NAMALWA (cell line): Measurements from ENCODE around the gene ZNF641.
"Not testable (repeated sequence)": the region's sequence is repeated elsewhere in the genome, so short reads cannot be mapped to it uniquely, and the experiment has no call there.

Experiments used
- DNase-seq: peaks from one replicate; pipeline ENCODE4 v3.0.0-alpha.2; 2015; ENCODE audit warnings: low spot score

The ZNF641 gene

DNA sequence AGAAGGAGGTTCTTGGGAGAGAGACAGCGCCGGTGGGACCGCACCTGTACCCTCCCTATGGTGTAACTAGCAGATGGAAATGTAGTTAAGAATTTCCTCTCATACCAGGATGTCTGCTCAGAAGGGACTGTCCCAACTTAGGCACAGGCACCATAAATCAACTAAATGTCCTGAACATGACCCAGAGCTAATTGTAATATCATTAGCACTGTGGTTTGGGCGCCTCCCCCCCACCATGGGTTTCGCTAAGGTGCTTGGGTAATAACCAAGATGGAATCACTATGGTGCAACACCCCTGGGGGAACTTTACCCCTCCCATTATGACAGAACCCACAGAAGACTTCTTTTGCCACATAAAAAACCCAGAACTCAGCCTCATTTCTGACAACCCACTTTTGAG is 15.9 kb downstream of the ZNF641 start:
- no peak for DNase-seq

- DNase-seq: not testable (repeated sequence)
Measured at GRCh38 chr12:48333680-48334079, 17.0 kb downstream of the ZNF641 start.

DNA sequence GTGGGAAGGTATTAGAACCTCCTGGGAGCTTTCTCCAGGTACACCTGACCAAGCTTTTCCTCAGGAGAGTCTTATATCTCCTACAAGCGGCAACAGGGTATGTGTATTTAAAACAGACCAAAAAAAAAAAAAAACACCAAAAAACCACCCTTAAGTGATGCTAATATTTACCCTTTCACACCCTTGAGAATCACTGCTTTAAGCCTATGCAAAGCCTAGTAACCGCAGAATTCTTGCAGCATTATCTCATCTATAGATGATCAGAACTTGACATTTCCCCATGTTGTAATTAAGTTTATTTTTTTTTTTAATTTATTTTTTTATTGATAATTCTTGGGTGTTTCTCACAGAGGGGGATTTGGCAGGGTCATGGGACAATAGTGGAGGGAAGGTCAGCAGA is 19.3 kb downstream of the ZNF641 start:
- DNase-seq: no peak

GRCh38 chr12:48329199-48329939 is 21.4 kb downstream of the ZNF641 start:
- DNase-seq: no peak

DNA sequence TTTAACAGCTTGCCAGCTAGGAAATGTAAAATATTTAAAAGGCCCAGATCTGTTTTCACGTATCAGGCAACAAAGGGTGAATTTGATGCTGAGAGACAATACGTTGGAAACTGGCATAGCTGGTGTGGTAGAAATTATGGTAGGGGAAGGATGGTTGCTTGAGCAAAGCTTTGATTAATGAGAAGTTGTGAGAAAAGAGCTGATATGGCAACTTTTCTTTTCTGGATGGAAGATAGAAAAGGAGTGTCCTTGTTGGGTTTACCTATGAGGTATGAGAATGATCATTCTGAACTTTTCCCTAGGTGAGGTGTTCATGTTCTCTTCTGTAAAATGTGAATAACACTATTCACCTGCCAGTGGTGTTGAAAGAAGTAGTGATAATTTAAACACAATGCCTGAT is 34.2 kb downstream of the ZNF641 start:
- no peak for DNase-seq

DNA sequence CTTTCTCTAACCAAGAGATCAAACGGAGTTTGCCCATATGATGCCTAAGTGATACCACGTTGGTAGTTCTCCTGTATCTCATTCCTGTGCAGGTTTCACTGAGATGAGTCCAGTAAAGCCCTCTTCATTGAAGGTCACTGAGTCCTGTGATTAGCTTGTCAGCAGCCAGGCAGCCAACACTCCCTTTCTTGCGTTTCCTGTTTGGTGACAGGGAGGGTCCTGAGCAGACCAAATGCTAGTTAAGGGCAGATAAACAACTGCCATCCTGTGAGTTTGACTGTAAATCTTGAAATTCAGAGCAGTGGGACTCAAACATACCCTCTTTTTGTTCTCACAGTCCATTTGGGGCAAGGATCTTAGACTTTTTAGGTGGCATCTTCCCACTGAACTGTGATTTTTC is 39.4 kb downstream of the ZNF641 start:
- DNase-seq: no peak

DNA sequence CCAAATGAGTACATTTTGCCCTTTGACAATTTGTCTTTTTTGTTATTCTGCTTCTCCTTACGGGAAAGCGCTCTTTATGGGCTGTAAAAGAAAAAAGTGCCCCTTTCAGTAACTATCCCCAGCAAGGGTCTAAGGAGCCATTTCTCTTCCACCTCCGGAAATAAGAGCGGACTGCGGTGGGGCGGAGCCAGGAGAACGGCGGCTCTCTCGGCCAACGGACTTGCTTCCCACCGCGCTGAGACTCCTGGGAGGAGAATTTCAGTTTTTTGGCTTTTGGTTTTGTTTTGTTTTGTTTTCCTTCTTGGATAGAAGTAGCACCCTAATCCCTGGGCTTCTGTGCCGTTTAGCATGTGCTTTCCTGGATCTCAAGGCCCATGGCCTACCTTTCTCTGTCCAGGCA is 43.5 kb downstream of the ZNF641 start:
- no peak for DNase-seq

GRCh38 chr12:48305190-48305589 is 45.5 kb downstream of the ZNF641 start:
- DNase-seq: no peak

DNA sequence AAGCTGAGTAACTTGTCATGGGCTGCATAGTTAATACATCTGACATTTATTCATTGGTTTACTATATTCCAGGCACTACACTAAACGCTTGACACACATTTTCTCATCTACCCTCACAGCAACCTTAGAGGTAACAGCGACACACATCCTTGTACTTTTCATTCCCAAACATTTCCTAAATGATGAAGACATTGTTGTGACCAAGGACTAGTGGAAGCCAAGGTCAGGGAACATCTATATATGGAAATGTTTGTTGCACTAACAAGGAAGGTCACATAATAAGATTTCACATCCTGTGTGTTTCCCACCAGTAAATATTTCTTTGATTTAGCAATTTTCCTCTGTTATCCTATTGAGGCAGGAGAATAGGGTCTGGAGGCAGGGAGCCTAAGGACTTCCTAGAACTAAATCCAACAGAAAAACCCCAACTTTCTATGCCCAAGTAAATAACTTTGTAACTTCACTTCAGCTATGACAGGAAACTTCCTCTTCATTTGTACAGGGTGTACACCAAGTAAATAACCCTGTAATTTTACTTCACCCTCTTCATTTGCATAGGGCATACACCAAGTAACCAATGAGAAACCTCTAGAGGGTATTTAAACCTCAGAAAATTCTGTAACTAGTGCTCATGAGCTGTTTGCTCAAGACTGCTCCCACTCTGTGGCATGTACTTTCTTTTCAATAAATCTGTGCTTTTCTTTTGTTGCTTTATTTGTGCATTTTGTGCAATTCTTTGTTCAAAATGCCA is 48.4 kb downstream of the ZNF641 start:
- DNase-seq: peak; percentile 12

GRCh38 chr12:48300774-48301173 is 49.9 kb downstream of the ZNF641 start:
- DNase-seq: no peak

- DNase-seq: no peak
Measured at GRCh38 chr12:48296586-48297282, 54.0 kb downstream of the ZNF641 start.

DNA sequence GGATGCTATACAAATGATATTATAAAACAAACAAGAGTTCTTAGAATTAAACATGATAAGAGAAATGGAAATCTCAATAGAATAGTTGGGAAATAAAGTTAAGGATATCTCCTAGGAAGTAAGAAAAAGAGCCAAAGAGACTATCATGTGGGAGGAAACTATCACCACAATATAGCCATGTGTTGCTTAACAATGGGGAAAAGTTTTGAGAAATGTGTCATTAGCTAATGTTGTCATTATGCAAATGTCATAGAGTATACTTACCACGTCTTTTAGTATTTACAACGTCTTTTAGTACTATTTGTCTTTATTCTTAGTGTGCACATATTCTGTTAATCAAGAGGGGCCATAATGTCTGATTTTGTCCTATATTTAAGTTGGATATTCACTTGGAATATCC is 58.7 kb downstream of the ZNF641 start:
- DNase-seq: no peak

DNA sequence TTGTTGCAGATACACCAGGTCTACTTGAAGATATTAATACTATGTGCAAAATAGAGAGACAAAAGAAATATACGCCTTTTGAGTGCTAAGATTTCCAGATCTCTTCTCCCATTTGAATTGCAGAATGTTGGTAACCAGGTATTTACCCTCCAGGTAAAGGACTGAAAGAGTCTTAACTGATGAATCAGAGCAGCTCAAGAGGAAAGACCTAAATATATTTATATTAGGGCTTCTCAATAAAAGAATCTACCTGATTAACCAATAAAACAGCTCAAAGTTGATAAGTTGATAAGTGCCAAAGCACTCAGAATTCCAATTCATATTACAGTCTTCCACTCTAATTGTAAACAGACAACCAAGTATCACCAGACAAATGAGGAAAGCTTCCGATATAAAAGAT is 59.2 kb downstream of the ZNF641 start:
- DNase-seq: no peak

GRCh38 chr12:48288387-48289268 is 62.1 kb downstream of the ZNF641 start:
- no peak for DNase-seq
